Liver (tissue), 9 donors: ENCODE results near the gene CYP4F3. TPM values are rescaled to one million over a fixed set of nuclear protein-coding genes. Genes with fewer than 3 reads are reported as not detected.

Experiments used
- DNase-seq: peaks from one replicate; pipeline ENCODE4 v3.0.0-alpha.2; 2017; ENCODE audit warnings: low spot score
- H3K27ac ChIP-seq, 2 donors: one replicate each; pipeline ENCODE4 v1.7.0; 2013; ENCODE audit warnings: inconsistent platforms in 2 of 2, low read length in 2 of 2, control low read depth in 1 of 2, low read depth in 1 of 2, mild to moderate bottlenecking in 1 of 2
- H3K27me3 ChIP-seq, 4 donors: one replicate each; pipeline versions ENCODE4 v1.6.1 to v1.7.0; 2013; ENCODE audit warnings: low read length in 3 of 4, inconsistent platforms in 1 of 4, mild to moderate bottlenecking in 1 of 4, moderate library complexity in 1 of 4; ENCODE audit not compliant: control insufficient read depth in 4 of 4, insufficient read depth in 4 of 4
- H3K36me3 ChIP-seq, 4 donors: one replicate each; pipeline versions ENCODE4 v1.6.1 to v1.7.0; 2013; ENCODE audit warnings: low read length in 3 of 4, mild to moderate bottlenecking in 3 of 4, low read depth in 1 of 4, moderate library complexity in 1 of 4; ENCODE audit not compliant: control insufficient read depth in 4 of 4, insufficient read depth in 3 of 4
- H3K4me1 ChIP-seq, 4 donors: one replicate each; pipeline versions ENCODE4 v1.6.1 to v1.7.0; 2013; ENCODE audit warnings: low read length in 3 of 4, mild to moderate bottlenecking in 3 of 4, moderate library complexity in 1 of 4; ENCODE audit not compliant: control insufficient read depth in 4 of 4, insufficient read depth in 4 of 4
- H3K4me3 ChIP-seq, 3 donors: one replicate each; pipeline versions ENCODE4 v1.6.1 to v1.7.0; 2013; ENCODE audit warnings: low read length in 3 of 3, control low read depth in 1 of 3, low read depth in 1 of 3, mild to moderate bottlenecking in 1 of 3
- H3K9ac ChIP-seq, 2 donors: one replicate each; pipeline ENCODE4 v1.7.0; 2013; ENCODE audit warnings: low read length in 2 of 2, mild to moderate bottlenecking in 2 of 2, moderate library complexity in 2 of 2, control low read depth in 1 of 2, low read depth in 1 of 2
- H3K9me3 ChIP-seq, 4 donors: one replicate each; pipeline versions ENCODE4 v1.6.1 to v1.7.0; 2013; ENCODE audit warnings: low read length in 3 of 4; ENCODE audit not compliant: control insufficient read depth in 4 of 4
- ATF3 ChIP-seq: IDR thresholded peaks from 2 replicates; pipeline ENCODE4 v1.6.1; 2016; ENCODE audit warnings: antibody characterized with exemption
- CTCF ChIP-seq: fragments of 150-350 bp; IDR thresholded peaks from 2 replicates; pipeline ENCODE4 v1.5.1; 2017; ENCODE audit warnings: improper control_type of control experiment, low read depth, low read length; ENCODE audit not compliant: missing input control
- FOXA2 ChIP-seq: IDR thresholded peaks from 2 replicates; pipeline ENCODE4 v1.6.1; 2016; ENCODE audit warnings: antibody characterized with exemption
- GABPA ChIP-seq, 2 donors: IDR thresholded peaks in 1 of 2; conservative IDR thresholded peaks in 1 of 2; 2 replicates each; pipeline ENCODE4 v1.6.1; 2016; ENCODE audit warnings: antibody characterized with exemption in 2 of 2, mild to moderate bottlenecking in 1 of 2, moderate library complexity in 1 of 2
- HNF4A ChIP-seq, 2 donors: conservative IDR thresholded peaks; 2 replicates each; pipeline ENCODE4 v1.6.1; 2016; ENCODE audit warnings: antibody characterized with exemption in 2 of 2, mild to moderate bottlenecking in 2 of 2
- HNF4G ChIP-seq: IDR thresholded peaks from 2 replicates; pipeline ENCODE4 v1.6.1; 2016; ENCODE audit warnings: antibody characterized with exemption
- JUND ChIP-seq, 2 donors: IDR thresholded peaks; 2 replicates each; pipeline ENCODE4 v1.6.1; 2016; ENCODE audit warnings: antibody characterized with exemption in 2 of 2
- NR2F2 ChIP-seq: IDR thresholded peaks from 2 replicates; pipeline ENCODE4 v1.6.1; 2016; ENCODE audit warnings: antibody characterized with exemption
- RAD21 ChIP-seq, 2 donors: IDR thresholded peaks; 2 replicates each; pipeline ENCODE4 v1.6.1; 2016; ENCODE audit warnings: antibody characterized with exemption in 2 of 2, mild to moderate bottlenecking in 2 of 2
- REST ChIP-seq: IDR thresholded peaks from 2 replicates; pipeline ENCODE4 v1.6.1; 2016; ENCODE audit warnings: antibody characterized with exemption, mild to moderate bottlenecking
- RXRA ChIP-seq, 2 donors: IDR thresholded peaks; 2 replicates each; pipeline ENCODE4 v1.6.1; 2017 to 2018; ENCODE audit warnings: antibody characterized with exemption in 2 of 2, mild to moderate bottlenecking in 1 of 2
- SP1 ChIP-seq: IDR thresholded peaks from 2 replicates; pipeline ENCODE4 v1.6.1; 2018; ENCODE audit warnings: antibody characterized with exemption, mild to moderate bottlenecking
- TAF1 ChIP-seq: conservative IDR thresholded peaks from 2 replicates; pipeline ENCODE4 v1.6.1; 2016; ENCODE audit warnings: antibody characterized with exemption, mild to moderate bottlenecking
- YY1 ChIP-seq: IDR thresholded peaks from 2 replicates; pipeline ENCODE4 v1.6.1; 2016; ENCODE audit warnings: antibody characterized with exemption, mild to moderate bottlenecking
- ZBTB33 ChIP-seq: IDR thresholded peaks from 2 replicates; pipeline ENCODE4 v1.6.1; 2016; ENCODE audit warnings: antibody characterized with exemption
- WGBS: extraction: QIAGEN DNeasy Blood & Tissue Kit; methylation state at CpG from one replicate; pipeline ENCODE4 v1.1.7; 2013; 5-methylcytosine and 5-hydroxymethylcytosine counted together
- polyA plus RNA-seq, 2 donors: library from polyadenylated mRNA; stranded (reverse) in 1 of 2; unstranded in 1 of 2; fragments of 200-250 nt in 1 of 2; fragments of >200 nt in 1 of 2; fragmentation: Nextera tagmentation in 1 of 2; extraction: Ambion mirVana in 1 of 2; gene quantifications; one replicate each; pipeline versions ENCODE4 v1.2.1 to v1.2.3, GENCODE V29; 2013 to 2015
- total RNA-seq, 2 donors: library from RNA; depleted of rRNA; stranded (reverse); fragments of >200 nt; gene quantifications; one replicate each; pipeline ENCODE4 v1.2.3, GENCODE V29; 2014
- donor health status: healthy.
- donor health status: healthy.
- donor health status: healthy.
- donor health status: healthy.
- donor health status: healthy.

Gene CYP4F3
- total and polyA plus RNA-seq, 4 donors, result 58.4 to 168 (median 128) TPM

GRCh38 chr19:15631817-15632216 lies 8.9 kb upstream of the CYP4F3 start:
- no peaks in the 10 kb centered on the region for H3K27me3 ChIP-seq
- peaks cover 0 to 32% (median 14%) of the 10 kb centered on the region in 4 donors for H3K4me1 ChIP-seq
- TF ChIP-seq RXRA (IDR thresholded peaks at IDR 0.05) (peak in 1 of 2 donors; percentile 13), ZBTB33 (no peak), YY1 (no peak), CTCF (peak; percentile 33), REST (peak; percentile 98), ATF3 (no peak), NR2F2 (no peak), FOXA2 (no peak), RAD21 (IDR thresholded peaks at IDR 0.05) (peak; percentile 65 to 70), GABPA (IDR thresholded peaks at IDR 0.05 in 1 of 2, conservative IDR thresholded peaks at IDR 0.05 in 1 of 2) (no peak), HNF4A (conservative IDR thresholded peaks at IDR 0.05) (peak; percentile 68 to 89), TAF1 (no peak), JUND (IDR thresholded peaks at IDR 0.05) (no peak), HNF4G (peak; percentile 56)
- H3K36me3 ChIP-seq, result no peaks in the 10 kb centered on the region
- H3K9me3 ChIP-seq, result no peaks in the 10 kb centered on the region
- H3K9ac ChIP-seq, result no peak overlapping the region
- 3% methylated on average over 9 of the region's 9 CpGs for WGBS
- peak; percentile 59 for DNase-seq
- no peak overlapping the region for H3K4me3 ChIP-seq
- H3K27ac ChIP-seq, result no peak overlapping the region

- Histone ChIP-seq H3K27ac (no peak overlapping the region), H3K9ac (no peak overlapping the region), H3K4me3 (no peak overlapping the region), H3K36me3 (no peaks in the 10 kb centered on the region), H3K9me3 (no peaks in the 10 kb centered on the region), H3K27me3 (no peaks in the 10 kb centered on the region), H3K4me1 (peaks cover 0 to 32% (median 14%) of the 10 kb centered on the region in 4 donors)
- WGBS, result 71% methylated on average over 5 of the region's 5 CpGs
- no peak for TF ChIP-seq SP1
- peak; percentile 8 for TF ChIP-seq REST
- TF ChIP-seq HNF4G, result no peak
- no peak for TF ChIP-seq JUND (IDR thresholded peaks at IDR 0.05)
- DNase-seq, result no peak
These were observed 7.4 kb upstream of the CYP4F3 start for GRCh38 chr19:15633082-15633835.
